Lung microvascular endothelial cell (primary cell): ENCODE measurements around the gene DNAH8. TPM values are rescaled to one million over a fixed set of nuclear protein-coding genes. Genes with fewer than 3 reads are reported as not detected.
"Not testable (repeated sequence)": the region's sequence is repeated elsewhere in the genome, so short reads cannot be mapped to it uniquely, and the experiment has no call there.

Experiments
- DNase-seq, 2 donors: peaks; one replicate each; pipeline versions ENCODE4 v3.0.0 to v3.0.0-alpha.2; 2010; ENCODE audit warnings: low read depth in 2 of 2
- total RNA-seq: library from RNA; depleted of rRNA; stranded (reverse); fragments of >200 nt; gene quantifications from 2 replicates; pipeline ENCODE4 v1.2.1, GENCODE V29; 2014

The DNAH8 gene
- total RNA-seq, 1 donor from 2014 or later: not detected

DNA sequence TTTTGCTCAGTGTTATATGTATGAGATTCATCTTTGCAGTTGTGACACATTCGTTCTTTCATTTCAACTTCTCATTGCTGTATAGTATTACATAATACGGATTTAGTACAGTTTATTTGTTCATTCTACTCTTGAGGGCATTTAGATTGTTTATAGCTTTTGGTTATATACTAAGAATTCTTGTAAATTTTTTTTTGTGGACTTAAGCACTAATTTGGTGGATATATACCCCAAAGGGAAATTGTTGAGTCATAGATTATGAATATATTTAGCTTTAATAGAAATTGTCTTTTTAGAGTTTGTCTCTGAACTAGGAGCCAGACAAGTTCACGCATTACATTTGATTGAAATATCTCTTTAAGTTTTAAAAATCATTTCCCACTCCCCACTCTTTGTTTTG is 79.6 kb downstream of the DNAH8 start:
- DNase-seq: no peak

- no peak for DNase-seq
Observed at GRCh38 chr6:38796006-38796405, 80.9 kb downstream of the DNAH8 start.

DNA sequence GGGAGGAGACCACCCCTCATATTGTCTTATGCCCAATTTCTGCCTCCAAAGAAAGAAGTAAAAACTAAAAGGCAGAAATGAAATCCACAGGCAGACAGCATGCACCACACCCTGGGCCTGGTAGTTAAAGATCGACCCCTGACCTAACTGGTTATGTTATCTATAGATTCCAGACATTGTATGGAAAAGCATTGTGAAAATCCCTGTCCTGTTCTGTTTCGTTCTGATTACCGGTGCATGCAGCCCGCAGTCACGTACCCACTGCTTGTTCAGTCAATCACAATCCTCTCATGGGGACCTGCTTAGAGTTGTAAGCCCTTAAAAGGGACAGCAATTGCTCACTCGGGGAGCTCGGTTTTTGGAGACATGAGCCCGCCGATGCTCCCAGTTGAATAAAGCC is 81.3 kb downstream of the DNAH8 start:
- DNase-seq: not testable (repeated sequence)

DNA sequence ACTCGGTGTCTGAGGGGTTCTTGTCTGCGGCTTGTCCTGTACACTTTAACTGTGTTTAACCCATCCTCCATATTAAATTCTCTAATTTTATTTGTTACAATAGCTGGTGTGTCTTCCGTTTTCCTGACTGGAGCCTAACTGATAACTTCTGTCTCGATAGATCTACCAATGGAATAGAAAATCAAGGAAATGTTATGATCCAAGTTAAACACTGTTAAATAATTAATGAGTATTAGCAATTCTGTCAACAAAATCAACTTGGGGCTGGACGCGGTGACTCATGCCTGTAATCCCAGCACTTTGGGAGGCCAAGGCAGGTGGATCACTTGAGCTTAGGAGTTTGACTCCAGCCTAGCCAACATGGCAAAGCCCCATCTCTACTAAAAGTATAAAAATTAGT is 81.7 kb downstream of the DNAH8 start:
- DNase-seq: no peak

DNA sequence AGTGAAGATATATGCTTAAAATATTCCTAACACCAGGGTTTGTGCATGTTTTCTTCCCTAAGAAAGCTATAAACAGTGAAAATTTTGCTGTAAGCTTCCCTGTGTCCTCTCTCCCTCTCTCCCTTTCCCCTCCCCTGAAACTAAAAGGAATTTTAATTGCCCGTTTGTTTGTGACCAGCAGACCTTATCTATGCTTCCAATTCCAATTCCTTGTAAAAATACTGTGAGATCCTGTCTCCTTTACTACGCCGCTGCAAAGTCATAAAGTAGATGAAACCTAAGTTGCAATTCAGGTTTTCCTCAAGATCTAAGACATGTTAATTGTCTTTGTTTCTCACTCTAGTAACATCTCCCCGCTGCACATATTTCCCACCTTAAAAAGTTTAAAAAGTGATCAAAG is 82.3 kb downstream of the DNAH8 start:
- DNase-seq: no peak

DNA sequence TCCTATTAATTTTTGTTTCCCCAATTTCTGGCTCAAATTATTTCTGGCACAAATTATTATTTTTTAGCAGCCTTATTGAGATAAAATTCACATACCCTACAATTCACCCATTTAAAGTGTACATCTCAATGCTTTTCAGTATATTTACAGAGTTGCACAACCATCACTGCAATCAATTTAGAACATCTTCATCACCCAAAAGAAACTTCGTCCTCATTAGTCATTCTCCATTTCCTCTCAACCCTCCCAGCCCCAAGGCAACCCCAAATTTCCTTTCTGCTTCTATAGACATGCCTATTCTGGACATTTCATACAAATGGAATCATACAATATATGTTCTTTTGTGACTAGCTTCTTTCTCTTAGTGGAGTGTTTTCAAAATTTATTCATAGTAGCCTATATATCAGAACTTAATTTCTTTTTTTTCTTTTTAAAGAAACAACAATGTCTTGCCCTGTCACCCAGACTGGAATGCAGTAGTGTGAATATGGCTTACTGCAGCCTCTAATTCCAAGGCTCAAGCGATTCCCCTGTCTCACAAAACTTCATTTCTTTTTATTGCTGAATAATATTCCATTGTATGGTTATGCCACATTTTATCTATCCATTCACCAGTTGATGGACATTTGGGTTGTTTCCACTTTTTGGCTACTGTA is 84.5 kb downstream of the DNAH8 start:
- DNase-seq: no peak

- DNase-seq: no peak
Observed at GRCh38 chr6:38801305-38801704, 86.2 kb downstream of the DNAH8 start.

DNA sequence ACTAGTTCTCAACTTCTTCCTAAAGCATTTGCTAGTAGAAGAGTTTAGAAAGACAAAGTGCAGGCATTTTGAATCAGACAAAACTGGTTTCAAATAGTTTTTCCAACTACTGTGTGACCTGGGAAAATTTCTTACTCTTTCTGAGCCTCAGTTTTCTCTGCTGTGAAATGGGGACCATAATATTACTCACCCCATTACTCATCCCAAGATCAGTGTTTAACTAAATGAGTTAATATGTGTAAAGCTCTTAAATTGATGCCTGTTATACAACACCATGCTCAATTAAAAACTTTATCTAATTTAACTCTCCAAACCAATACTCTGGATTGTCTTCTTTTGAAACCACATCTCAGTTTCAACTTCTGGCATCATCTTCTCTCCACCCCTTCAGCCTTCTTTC is 87.4 kb downstream of the DNAH8 start:
- DNase-seq: no peak

GRCh38 chr6:38803129-38803528 is 88.0 kb downstream of the DNAH8 start:
- DNase-seq: no peak

GRCh38 chr6:38804358-38804757 is 89.2 kb downstream of the DNAH8 start:
- DNase-seq: no peak

- peak in 1 of 2 donors; percentile 65 for DNase-seq
Observed at GRCh38 chr6:38805127-38805655, 90.1 kb downstream of the DNAH8 start.

GRCh38 chr6:38805692-38806091 is 90.6 kb downstream of the DNAH8 start:
- peak in 1 of 2 donors; percentile 39 for DNase-seq

GRCh38 chr6:38806271-38806670 is 91.2 kb downstream of the DNAH8 start:
- no peak for DNase-seq

DNA sequence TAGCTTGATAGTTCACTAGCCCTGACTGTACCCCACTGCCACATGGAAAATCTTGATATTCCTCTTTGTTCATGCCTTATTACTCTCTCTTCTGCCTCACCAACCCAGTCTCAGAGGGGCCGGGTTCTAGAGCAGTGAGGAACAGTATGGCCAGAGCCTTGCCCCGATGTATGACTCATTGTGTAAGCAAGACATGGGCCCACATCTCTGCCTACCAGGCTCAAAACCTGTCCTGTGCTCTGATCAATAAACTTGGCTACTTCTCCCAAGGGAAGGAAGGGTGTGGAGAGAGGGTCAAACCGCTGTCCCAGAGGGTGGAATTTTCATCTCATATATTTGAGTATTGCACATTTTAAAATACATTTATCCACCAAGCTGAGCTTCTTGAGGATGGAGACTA is 91.7 kb downstream of the DNAH8 start:
- DNase-seq: no peak

- DNase-seq: no peak
Observed at GRCh38 chr6:38808039-38808438, 92.9 kb downstream of the DNAH8 start.

DNA sequence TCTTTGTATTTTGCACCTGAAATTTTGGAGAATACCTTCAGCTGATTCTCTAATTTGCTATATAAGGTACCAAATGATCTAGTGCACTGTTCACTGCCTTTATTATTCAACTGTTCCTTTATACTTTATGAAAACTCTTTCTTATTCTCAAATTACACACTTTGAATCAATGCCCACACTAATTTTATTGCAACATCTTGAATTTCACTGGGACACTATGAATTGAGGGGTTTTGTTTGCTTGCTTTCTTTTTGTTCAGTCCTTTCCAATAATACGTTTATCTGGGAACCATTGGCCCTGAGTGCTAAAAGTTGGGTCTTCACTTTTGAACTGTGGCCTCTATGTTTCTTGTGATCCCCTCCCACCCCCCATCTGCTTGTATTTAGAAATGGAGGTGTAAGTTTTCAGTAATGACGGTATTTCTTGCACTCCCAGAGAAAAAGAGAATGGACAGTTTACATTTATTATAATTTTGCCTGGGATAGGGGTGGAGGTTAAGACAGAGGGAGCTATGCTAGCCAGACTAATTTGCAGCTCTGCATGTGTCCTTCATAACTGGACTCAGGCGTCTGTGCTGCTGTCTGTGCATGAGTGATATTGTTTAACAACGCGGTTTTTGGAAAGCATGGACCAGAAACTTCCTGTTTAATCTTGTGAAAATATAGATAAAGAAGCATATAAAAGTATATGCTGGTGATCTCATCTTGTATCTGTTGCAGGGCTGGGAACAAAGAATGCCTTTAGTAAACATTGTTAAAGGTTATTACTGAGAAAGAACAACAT is 98.1 kb downstream of the DNAH8 start:
- DNase-seq: peak in 1 of 2 donors; percentile 36

DNA sequence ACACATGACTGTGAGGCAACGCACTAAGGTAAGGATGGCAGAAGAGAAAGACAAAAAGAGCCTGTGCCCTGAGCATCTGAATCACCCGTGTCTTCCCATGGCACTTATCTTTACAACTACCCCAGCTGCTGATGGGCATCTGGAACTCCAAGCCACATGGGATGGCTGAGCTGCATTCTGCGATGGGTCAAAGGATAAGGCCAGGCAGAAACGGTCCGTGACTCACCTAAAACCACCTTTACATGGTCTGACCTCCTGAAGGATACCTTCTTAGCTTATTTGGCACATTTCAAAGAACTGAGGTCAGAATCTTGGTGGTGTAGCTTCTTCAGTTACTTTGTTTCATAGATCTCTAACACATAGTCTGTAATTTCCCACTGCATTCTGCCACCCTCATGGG is 99.7 kb downstream of the DNAH8 start:
- DNase-seq: no peak

DNA sequence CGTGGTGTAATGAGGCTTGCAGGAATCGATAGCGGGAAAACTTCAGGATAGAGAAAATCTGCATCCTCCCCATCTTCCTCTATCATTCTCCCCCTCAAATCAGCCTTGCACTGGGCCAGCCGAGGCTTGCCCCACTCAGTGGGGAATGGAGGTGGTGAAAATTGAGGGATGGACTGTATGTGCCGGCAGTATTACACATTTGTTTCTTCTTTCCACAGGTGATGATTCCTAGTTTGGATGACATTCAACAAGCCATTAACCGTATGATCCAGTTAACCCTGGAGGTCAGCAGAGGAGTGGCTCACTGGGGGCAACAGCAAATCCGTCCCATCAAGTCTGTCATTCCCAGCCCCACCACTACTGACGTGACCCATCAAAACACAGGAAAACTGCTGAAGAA is 100.1 kb downstream of the DNAH8 start:
- DNase-seq: no peak

DNA sequence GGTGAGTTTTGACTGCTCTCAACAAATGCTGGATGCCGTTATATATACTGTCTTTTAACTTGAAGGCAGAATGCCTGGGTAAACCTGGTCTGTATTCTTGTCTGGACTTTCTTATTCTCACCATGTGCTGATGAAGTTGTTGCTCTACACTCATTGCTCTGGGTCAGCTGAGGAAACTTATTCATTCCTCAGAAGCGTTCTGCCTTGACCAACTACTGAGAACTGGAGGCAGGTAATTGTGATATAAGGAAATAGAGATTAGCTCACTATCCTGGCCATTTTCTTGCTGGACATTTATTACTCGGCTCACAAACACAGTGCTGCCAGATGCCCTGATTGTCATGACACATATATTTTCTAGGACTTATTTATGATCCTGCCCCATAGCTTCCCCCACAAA is 103.6 kb downstream of the DNAH8 start:
- DNase-seq: no peak

DNA sequence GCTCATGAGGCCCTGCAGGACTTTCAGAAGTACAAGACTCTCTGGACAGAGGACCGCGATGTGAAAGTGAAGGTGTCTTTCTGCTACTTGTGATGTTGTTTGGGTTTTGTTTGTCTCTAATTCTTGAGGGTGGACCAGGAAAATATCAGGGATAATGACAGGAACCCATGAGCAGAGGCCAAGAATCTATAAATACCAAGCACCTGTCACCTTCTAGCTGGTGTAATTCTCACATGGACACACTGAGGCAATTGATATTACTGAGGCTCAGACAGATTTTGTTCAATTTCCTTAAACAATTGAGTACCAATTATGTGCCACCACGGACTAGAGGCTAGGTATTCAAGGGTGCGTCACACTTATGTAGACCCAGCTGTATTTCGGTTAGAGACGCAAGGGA is 107.9 kb downstream of the DNAH8 start:
- no peak for DNase-seq

- DNase-seq: no peak
Observed at GRCh38 chr6:38824243-38824894, 109.3 kb downstream of the DNAH8 start.

GRCh38 chr6:38827024-38827423 is 111.9 kb downstream of the DNAH8 start:
- DNase-seq: no peak
